T-helper 9 cell (primary cell): ENCODE results near the gene SULT2B1.
"Not testable (repeated sequence)": the region's sequence is repeated elsewhere in the genome, so short reads cannot be mapped to it uniquely, and the experiment has no call there.

Experiments used
- DNase-seq: peaks from one replicate; pipeline ENCODE4 v3.0.0-alpha.2; 2020

SULT2B1 gene

DNA sequence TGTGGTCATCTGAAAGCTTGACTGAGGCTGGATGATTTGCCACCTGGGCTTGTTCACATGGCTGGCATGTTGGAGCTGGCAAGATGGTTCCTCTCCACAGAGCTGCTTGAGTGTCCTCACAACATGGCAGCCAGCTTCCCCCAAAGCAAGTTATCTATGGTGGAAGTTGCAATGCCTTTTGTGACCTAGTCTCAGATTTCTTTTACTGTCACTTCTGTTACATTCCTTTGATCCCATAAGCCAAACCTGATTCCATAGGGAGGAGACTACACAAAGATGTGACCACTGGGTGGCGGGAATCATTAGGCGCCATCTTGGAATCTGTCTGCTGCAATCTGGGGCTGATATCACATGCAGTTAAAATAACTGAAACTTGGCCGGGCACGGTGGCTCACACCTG lies 22.8 kb upstream of the SULT2B1 start:
- DNase-seq, result no peak

GRCh38 chr19:48530066-48530720 lies 21.8 kb upstream of the SULT2B1 start:
- no peak for DNase-seq

DNA sequence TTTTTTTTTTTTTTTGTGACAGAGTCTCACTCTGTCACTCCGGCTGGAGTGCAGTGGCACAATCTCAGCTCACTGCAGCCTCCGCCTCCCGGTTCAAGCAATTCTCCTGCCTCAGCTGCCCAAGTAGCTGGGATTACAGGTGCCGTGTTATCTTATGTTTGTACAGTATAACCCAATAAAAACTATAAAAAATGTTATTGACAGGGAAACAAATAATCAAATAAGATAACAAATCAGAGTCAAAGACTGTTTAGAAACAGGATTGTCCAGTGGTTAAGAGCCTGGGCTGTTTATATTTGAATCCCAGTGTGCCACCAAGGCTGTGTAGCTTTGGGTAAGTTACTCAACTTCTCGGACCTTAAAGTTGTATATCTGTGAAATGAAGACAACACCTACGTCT lies 21.2 kb upstream of the SULT2B1 start:
- DNase-seq, result no peak

DNA sequence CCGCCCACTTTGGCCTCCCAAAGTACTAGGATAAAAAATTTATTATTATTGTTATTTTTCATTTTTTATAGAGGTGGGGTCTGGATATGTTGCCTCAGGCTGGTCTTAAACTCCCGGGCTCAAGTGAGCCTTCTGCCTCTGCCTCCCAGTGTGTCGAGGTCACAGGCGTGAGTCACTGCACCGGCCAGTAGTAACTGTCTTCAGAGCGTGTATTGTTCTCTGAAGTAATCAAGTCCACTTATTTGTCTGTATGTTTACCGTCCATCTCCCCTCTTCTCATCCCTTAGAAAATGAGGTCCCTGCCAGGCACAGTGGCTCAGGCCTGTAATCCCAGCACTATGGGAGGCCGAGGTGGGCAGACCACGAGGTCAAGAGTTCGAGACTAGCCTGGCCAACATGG lies 18.2 kb upstream of the SULT2B1 start:
- no peak for DNase-seq

DNA sequence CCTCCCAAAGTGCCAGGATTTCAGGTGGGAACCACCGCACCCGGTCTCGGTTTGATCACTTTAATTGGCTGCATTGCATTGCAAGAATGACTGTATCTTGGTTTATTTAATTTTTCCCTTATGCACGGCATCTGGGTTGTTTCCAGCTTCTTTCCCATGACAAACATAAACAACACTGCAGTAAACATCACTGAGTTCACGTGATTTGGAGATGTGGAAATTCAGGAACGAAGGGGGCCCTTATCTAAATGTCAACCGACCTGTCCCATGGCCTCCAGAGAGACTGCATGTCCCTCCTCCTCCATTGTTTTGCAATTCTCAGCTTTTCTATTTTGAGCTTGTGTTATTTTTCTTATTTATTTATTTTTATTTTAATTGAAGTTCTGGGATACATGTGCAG lies 14.4 kb upstream of the SULT2B1 start:
- DNase-seq, result no peak

- not testable (repeated sequence) for DNase-seq
Measured at GRCh38 chr19:48538057-48538456, 13.9 kb upstream of the SULT2B1 start.

GRCh38 chr19:48539503-48540096 lies 12.4 kb upstream of the SULT2B1 start:
- DNase-seq, result no peak

DNA sequence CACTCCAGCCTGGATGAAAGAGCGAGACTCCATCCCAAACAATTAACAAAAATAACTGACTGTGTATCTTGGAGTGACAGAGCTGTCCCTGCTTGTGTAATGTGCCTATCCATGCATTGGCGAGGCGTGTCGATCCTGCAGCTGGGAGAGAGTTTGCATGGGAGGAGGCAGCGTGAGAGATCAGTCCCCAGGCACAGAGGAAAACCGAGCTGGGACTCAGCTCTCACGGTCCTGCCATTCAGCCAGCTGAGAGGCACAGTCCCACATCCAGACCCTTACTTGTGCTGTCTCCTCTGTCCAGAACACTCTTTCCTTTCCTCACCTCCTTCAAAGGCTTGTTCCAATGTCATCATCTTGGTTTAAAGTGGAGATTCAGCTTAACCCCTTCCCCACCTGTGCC lies 11.9 kb upstream of the SULT2B1 start:
- no peak for DNase-seq

DNA sequence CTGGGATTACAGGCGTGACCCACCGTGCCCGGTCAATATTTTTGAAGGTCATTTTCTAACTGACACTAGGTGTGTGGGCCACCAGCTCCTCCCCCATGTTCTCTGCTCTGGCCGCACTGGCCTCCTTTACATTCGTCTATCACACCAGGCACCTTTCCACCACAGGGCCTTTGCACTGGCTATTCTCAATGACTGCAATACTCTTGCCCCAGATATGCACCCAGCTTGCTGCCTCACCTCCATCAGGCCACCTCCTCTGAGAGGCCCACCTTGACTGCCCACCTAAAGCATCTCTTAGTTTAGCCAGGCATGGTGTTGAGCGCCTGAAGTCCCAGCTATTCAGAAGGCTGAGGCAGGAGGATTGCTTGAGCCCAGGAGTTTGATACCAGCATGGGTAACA lies 10.2 kb upstream of the SULT2B1 start:
- DNase-seq, result no peak

DNA sequence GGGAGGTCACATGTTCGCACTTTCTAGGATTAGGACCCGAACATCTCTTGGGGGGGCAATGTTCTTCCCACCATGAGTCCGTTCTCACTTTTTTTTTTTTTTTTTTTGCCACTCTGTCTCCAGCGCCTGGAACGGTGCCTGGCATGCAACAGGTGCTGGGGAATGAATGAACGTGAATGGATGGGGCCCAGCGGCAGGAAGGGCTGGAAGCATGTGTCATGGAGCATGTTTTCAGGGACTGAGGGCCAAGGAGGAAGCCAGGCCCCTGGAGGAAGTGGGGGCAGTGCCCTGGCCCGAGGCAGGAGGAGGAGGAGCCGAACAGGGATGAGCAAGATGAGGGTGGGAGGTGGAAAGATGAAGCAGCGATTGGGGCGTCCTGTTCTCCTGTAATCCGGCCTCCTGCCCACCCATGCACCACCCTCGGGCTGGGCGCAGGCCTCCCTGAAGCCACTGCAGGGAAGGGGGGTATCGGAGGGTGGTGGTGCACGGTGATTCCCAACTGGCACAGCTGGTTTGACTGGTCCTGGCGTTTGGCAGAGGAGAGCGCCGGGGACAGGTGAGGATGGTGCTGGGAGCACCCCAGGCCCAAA lies 8.8 kb upstream of the SULT2B1 start:
- DNase-seq, result no peak

DNA sequence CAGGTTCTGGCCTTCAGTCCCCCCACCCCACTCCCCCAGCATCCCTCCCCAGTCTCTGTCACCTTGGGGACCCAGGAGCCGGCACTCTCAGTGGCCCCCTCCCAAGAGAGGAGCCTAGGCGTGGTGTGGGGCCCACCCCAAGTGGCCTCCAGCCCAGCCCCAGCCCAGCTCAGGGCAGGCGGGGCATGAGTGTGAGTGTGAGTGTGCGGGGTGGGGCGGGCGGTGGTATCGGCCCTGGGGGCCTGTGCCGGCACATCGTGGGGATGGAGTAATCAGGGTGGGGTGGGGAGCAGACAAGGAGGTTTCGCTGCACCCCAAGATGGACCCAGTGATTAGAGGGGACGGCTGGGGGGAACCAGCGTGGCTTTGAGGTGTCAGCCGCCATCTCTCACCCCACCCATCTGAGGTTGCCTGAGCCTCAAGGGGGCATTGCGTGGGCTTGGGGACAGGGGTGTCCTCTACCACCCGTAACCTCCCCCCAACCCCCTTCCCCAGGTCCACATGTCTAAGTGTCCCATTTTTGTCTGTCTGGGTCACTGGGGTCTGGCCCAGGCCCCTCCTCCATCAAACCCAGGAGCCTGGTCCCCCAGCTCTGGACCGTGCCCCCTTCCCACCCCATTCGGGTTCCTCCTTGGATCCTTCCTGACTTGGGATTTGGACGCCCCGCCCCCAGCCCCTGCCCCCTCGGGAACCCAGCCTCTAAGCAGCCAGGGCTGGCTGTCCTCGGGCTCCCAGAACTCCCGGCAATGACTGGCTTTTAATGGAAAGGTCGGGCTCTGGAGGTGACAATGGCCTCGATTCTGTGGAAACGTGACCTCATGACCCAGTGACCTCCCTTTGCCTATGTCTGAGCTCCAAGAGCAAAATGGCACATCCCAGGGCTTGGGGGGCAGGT lies 6.9 kb upstream of the SULT2B1 start:
- DNase-seq, result no peak

- DNase-seq, result no peak
Measured at GRCh38 chr19:48547722-48548121, 4.2 kb upstream of the SULT2B1 start.

- DNase-seq, result no peak
Measured at GRCh38 chr19:48548253-48548911, 3.6 kb upstream of the SULT2B1 start.

- no peak for DNase-seq
Measured at GRCh38 chr19:48549380-48549779, 2.6 kb upstream of the SULT2B1 start.

- no peak for DNase-seq
Measured at GRCh38 chr19:48552406-48553322, 692 bp downstream of the SULT2B1 start.

- DNase-seq, result no peak
Measured at GRCh38 chr19:48553676-48554384, 1.9 kb downstream of the SULT2B1 start.

GRCh38 chr19:48554385-48555091 lies 2.6 kb downstream of the SULT2B1 start:
- DNase-seq, result no peak

GRCh38 chr19:48556163-48556562 lies 4.2 kb downstream of the SULT2B1 start:
- DNase-seq, result no peak

DNA sequence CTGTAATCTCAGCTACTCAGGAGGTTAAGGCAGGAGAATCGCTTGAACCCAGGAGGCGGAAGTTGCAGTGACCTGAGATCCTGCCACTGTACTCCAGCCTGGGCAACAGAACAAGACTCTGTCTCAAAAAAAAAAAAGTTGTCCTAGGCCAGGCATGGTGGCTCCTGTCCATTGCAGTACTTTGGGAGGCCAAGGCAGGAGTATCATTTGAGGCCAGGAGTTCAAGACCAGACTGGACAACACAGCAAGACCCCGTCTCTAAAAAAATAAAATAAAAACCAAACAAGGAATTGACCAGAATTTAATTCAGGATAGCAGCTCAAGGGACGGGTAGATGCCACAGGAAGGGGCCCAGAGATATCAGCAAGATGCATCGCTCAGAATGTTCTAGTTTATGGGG lies 4.9 kb downstream of the SULT2B1 start:
- no peak for DNase-seq

DNA sequence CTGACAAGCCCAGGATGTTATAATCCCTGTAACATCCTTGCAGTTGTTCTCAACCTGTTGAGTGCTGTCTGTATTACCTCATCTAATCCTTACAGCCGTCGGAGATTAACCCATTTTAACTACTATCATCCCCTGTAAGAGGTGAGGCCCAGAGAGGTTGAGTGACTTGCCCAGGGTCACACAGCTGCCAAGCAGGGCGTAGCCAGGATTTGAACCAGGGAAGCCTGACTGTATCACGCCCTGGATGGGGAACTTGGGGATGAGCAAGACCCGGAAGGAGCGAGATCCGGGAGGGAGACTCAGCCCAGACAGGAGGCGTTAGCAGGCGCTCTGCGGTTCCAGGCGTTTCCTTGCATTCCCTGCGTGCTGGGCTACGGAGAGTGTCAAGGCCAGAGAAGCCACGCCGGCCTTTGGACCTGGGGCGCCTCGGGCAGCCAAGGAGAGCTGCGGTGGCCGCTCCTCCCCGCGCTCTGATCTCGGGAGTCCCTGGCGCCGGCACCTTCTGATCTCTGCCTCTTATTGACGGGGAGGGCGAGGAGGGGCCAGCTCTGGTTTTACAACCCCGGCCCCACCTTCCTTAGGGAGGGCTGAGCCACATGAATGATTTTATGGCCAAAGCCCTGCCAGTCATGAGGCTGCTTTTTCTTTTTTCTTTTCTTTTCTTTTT lies 6.2 kb downstream of the SULT2B1 start:
- DNase-seq, result no peak
